H9 (cell line): Measurements from ENCODE around the gene THSD7B. TPM values are rescaled to one million over a fixed set of nuclear protein-coding genes. Genes with fewer than 3 reads are reported as not detected.
A peak's percentile ranks its signal among the peaks of the same experiment; 100 is the strongest.

Experiments
- DNase-seq: peaks from one replicate; pipeline ENCODE4 v3.0.0-alpha.2; 2017
- H2AFZ ChIP-seq: one replicate; pipeline ENCODE4 v1.6.1; 2013; ENCODE audit warnings: mild to moderate bottlenecking, low read length, control low read depth, moderate library complexity
- H2AK5ac ChIP-seq: 2 replicates; pipeline ENCODE4 v1.6.1; 2013; ENCODE audit warnings: low read length, control low read depth, mixed read lengths; ENCODE audit not compliant: insufficient read length
- H2BK120ac ChIP-seq: one replicate; pipeline ENCODE4 v1.6.1; 2013; ENCODE audit warnings: low read depth, mild to moderate bottlenecking, low read length, control low read depth, inconsistent platforms; ENCODE audit not compliant: poor library complexity, severe bottlenecking
- H2BK12ac ChIP-seq: 2 replicates; pipeline ENCODE4 v1.6.1; 2013; ENCODE audit warnings: low read length, control low read depth, mixed read lengths, low read depth; ENCODE audit not compliant: insufficient read length
- H2BK15ac ChIP-seq: 2 replicates; pipeline ENCODE4 v1.6.1; 2013; ENCODE audit warnings: low read depth, low read length, control low read depth
- H2BK20ac ChIP-seq: one replicate; pipeline ENCODE4 v1.6.1; 2013; ENCODE audit warnings: low read depth, mild to moderate bottlenecking, low read length, control low read depth, inconsistent platforms; ENCODE audit not compliant: poor library complexity, severe bottlenecking
- H2BK5ac ChIP-seq: 2 replicates; pipeline ENCODE4 v1.6.1; 2013; ENCODE audit warnings: low read length, control low read depth, mixed read lengths; ENCODE audit not compliant: insufficient read length
- H3K14ac ChIP-seq: 2 replicates; pipeline ENCODE4 v1.6.1; 2013; ENCODE audit warnings: low read length, control low read depth; ENCODE audit not compliant: insufficient read depth
- H3K18ac ChIP-seq: 2 replicates; pipeline ENCODE4 v1.6.1; 2013; ENCODE audit warnings: low read depth, mild to moderate bottlenecking, mixed read lengths, low read length, control low read depth; ENCODE audit not compliant: insufficient read length
- H3K23ac ChIP-seq: 2 replicates; pipeline ENCODE4 v1.6.1; 2013; ENCODE audit warnings: low read length, control low read depth, mixed read lengths, low read depth; ENCODE audit not compliant: insufficient read length
- H3K23me2 ChIP-seq: 2 replicates; pipeline ENCODE4 v1.6.1; 2013; ENCODE audit warnings: low read depth, mild to moderate bottlenecking, mixed read lengths, low read length, control low read depth; ENCODE audit not compliant: insufficient read length, poor library complexity, severe bottlenecking
- H3K27ac ChIP-seq: 2 replicates; pipeline ENCODE4 v1.5.1; 2013; ENCODE audit warnings: low read length, control low read depth, mixed read lengths, low read depth; ENCODE audit not compliant: insufficient read length
- H3K27me3 ChIP-seq: 2 replicates; pipeline ENCODE4 v1.6.1; 2013; ENCODE audit warnings: low read length, control low read depth, inconsistent platforms; ENCODE audit not compliant: insufficient read depth
- H3K4ac ChIP-seq: 2 replicates; pipeline ENCODE4 v1.6.1; 2013; ENCODE audit warnings: low read depth, mild to moderate bottlenecking, control low read depth, inconsistent platforms, low read length, moderate library complexity
- H3K4me1 ChIP-seq: 2 replicates; pipeline ENCODE4 v1.6.1; 2013; ENCODE audit warnings: low read length, control low read depth, inconsistent platforms; ENCODE audit not compliant: insufficient read depth
- H3K4me2 ChIP-seq: 2 replicates; pipeline ENCODE4 v1.6.1; 2013; ENCODE audit warnings: low read length, control low read depth, mixed read lengths; ENCODE audit not compliant: insufficient read length, insufficient read depth
- H3K56ac ChIP-seq: 2 replicates; pipeline ENCODE4 v1.6.1; 2013; ENCODE audit warnings: low read depth, mild to moderate bottlenecking, mixed read lengths, low read length, control low read depth; ENCODE audit not compliant: insufficient read length
- H3K79me1 ChIP-seq: 2 replicates; pipeline ENCODE4 v1.6.1; 2013; ENCODE audit warnings: low read depth, mild to moderate bottlenecking, moderate library complexity, low read length, control low read depth, inconsistent platforms; ENCODE audit not compliant: insufficient read depth, poor library complexity, severe bottlenecking
- H3K79me2 ChIP-seq: 2 replicates; pipeline ENCODE4 v1.6.1; 2013; ENCODE audit warnings: low read length, control low read depth, inconsistent platforms; ENCODE audit not compliant: insufficient read depth
- H3K9ac ChIP-seq: 2 replicates; pipeline ENCODE4 v1.6.1; 2013; ENCODE audit warnings: low read length, control low read depth, mixed read lengths; ENCODE audit not compliant: insufficient read length; ENCODE audit errors: extremely low read depth
- H3K9me3 ChIP-seq: one replicate; pipeline ENCODE4 v1.6.1; 2013; ENCODE audit warnings: low read depth, low read length, inconsistent platforms; ENCODE audit not compliant: control insufficient read depth
- H3T11ph ChIP-seq: one replicate; pipeline ENCODE4 v1.6.1; 2013; ENCODE audit warnings: mild to moderate bottlenecking, low read length, control low read depth, inconsistent platforms
- H4K20me1 ChIP-seq: one replicate; pipeline ENCODE4 v1.6.1; 2013; ENCODE audit not compliant: control insufficient read depth, insufficient read length, insufficient read depth
- H4K5ac ChIP-seq: 2 replicates; pipeline ENCODE4 v1.6.1; 2013; ENCODE audit warnings: low read depth, mild to moderate bottlenecking, mixed read lengths, low read length, control low read depth; ENCODE audit not compliant: insufficient read length
- H4K8ac ChIP-seq: replicated peaks from 2 replicates; pipeline ENCODE4 v1.6.1; 2013; ENCODE audit warnings: low read length, control low read depth, mixed read lengths, low read depth; ENCODE audit not compliant: insufficient read length
- H4K91ac ChIP-seq: 2 replicates; pipeline ENCODE4 v1.6.1; 2013; ENCODE audit warnings: low read depth, mild to moderate bottlenecking, moderate library complexity, mixed read lengths, low read length, control low read depth; ENCODE audit not compliant: insufficient read length
- H3K27ac Mint-ChIP-seq, 3 experiments: 2 replicates in 2 of 3; 3 replicates in 1 of 3; pipeline ENCODE4 v1.8.0; 2020 to 2021; ENCODE audit warnings: mixed read lengths in 3 of 3, mild to moderate bottlenecking in 1 of 3, moderate library complexity in 1 of 3
- H3K27me3 Mint-ChIP-seq: 2 replicates; pipeline ENCODE4 v1.8.0; 2021; ENCODE audit warnings: low read depth, mild to moderate bottlenecking, moderate library complexity, mixed read lengths
- H3K36me3 Mint-ChIP-seq, 3 experiments: 2 replicates in 2 of 3; 3 replicates in 1 of 3; pipeline ENCODE4 v1.8.0; 2020 to 2021; ENCODE audit warnings: low read depth in 3 of 3, mixed read lengths in 3 of 3; ENCODE audit not compliant: insufficient read depth in 1 of 3
- H3K4me1 Mint-ChIP-seq, 2 experiments: 2 replicates each; pipeline ENCODE4 v1.8.0; 2020; ENCODE audit warnings: mixed read lengths in 2 of 2
- H3K4me3 Mint-ChIP-seq, 2 experiments: 2 replicates in 1 of 2; 3 replicates in 1 of 2; pipeline ENCODE4 v1.8.0; 2020 to 2021; ENCODE audit warnings: mild to moderate bottlenecking in 2 of 2, mixed read lengths in 2 of 2, moderate library complexity in 1 of 2
- H3K9me3 Mint-ChIP-seq, 2 experiments: 2 replicates in 1 of 2; 3 replicates in 1 of 2; pipeline ENCODE4 v1.8.0; 2020; ENCODE audit warnings: mild to moderate bottlenecking in 2 of 2, mixed read lengths in 2 of 2, moderate library complexity in 1 of 2
- CTCF ChIP-seq: fragments of 200-600 bp; sonication (generic); conservative IDR thresholded peaks from 3 replicates; pipeline ENCODE4 v1.8.0; 2021; ENCODE audit warnings: antibody characterized with exemption, mild to moderate bottlenecking
- WGBS: extraction: QIAGEN DNeasy Blood & Tissue Kit; methylation state at CpG from one replicate; pipeline ENCODE4 v1.1.7; 2013; ENCODE audit warnings: missing lambda C conversion rate, low lambda C conversion rate, mixed read lengths; ENCODE audit not compliant: insufficient read length; ENCODE audit errors: extremely low coverage; 5-methylcytosine and 5-hydroxymethylcytosine counted together
- total RNA-seq: library from RNA; stranded (reverse); gene quantifications from 2 replicates; pipeline ENCODE4 v1.2.1, GENCODE V29; 2021

The THSD7B gene
- total RNA-seq, 1 experiment from 2014 or later: 0.85 TPM

GRCh38 chr2:137511526-137511925, 746.2 kb downstream of the THSD7B start:
- Histone ChIP-seq H3K56ac (no peak overlapping the region), H2AFZ (no peak overlapping the region), H3K23me2 (no peaks in the 10 kb centered on the region), H2BK5ac (no peak overlapping the region), H3K18ac (no peak overlapping the region), H3K4me1 (no peaks in the 10 kb centered on the region), H3K9me3 (peaks cover 8% of the 10 kb centered on the region), H4K20me1 (no peaks in the 10 kb centered on the region), H2BK20ac (no peak overlapping the region), H3K14ac (no peak overlapping the region), H3K9ac (no peak overlapping the region), H2BK120ac (no peak overlapping the region), H3K79me2 (no peaks in the 10 kb centered on the region), H4K91ac (no peak overlapping the region), H3K23ac (no peak overlapping the region), H3K79me1 (no peaks in the 10 kb centered on the region), H2BK15ac (no peak overlapping the region), H3K27me3 (no peaks in the 10 kb centered on the region), H3K4ac (no peak overlapping the region), H2BK12ac (no peak overlapping the region), H3K27ac (no peak overlapping the region), H4K8ac (no peak overlapping the region), H2AK5ac (no peak overlapping the region), H3T11ph (no peak overlapping the region), H3K4me2 (no peak overlapping the region), H4K5ac (no peak overlapping the region)
- no CpG with 5 or more reads among the region's 1 CpG for WGBS
- TF ChIP-seq CTCF: peak; percentile 43; the same call in 2 of the 3 replicates
- H3K36me3 Mint-ChIP-seq: no peaks in the 10 kb centered on the region; a peak in 1 of 7 replicates
- no peak overlapping the region for H3K4me3 Mint-ChIP-seq
- H3K9me3 Mint-ChIP-seq: peaks cover 0 to 4% of the 10 kb centered on the region in 2 experiments; a peak in 3 of 5 replicates
- DNase-seq: no peak
- no peak overlapping the region; a peak in 1 of 7 replicates for H3K27ac Mint-ChIP-seq
- H3K27me3 Mint-ChIP-seq: no peaks in the 10 kb centered on the region; the same call in 1 of the 2 replicates
- peaks cover 14 to 15% of the 10 kb centered on the region in 2 experiments for H3K4me1 Mint-ChIP-seq
